KOPT-K1 (cell line): ENCODE results near the gene SND1.

Source experiments
- H3K27ac ChIP-seq: fragments of 200-600 bp; sonication (generic); 2 replicates; pipeline ENCODE4 v1.5.1; 2016; ENCODE audit warnings: antibody characterized with exemption, mild to moderate bottlenecking, low read depth, low read length; ENCODE audit not compliant: poor library complexity, severe bottlenecking
- H3K36me3 ChIP-seq: fragments of 200-600 bp; sonication (generic); 2 replicates; pipeline ENCODE4 v1.5.1; 2017; ENCODE audit warnings: antibody characterized with exemption, mild to moderate bottlenecking, low read length, moderate library complexity; ENCODE audit not compliant: insufficient read depth
- H3K9me3 ChIP-seq: fragments of 200-600 bp; sonication (generic); 2 replicates; pipeline ENCODE4 v1.5.1; 2017; ENCODE audit warnings: antibody characterized with exemption, low read length, mild to moderate bottlenecking; ENCODE audit not compliant: insufficient read depth, poor library complexity, severe bottlenecking

SND1 gene

DNA sequence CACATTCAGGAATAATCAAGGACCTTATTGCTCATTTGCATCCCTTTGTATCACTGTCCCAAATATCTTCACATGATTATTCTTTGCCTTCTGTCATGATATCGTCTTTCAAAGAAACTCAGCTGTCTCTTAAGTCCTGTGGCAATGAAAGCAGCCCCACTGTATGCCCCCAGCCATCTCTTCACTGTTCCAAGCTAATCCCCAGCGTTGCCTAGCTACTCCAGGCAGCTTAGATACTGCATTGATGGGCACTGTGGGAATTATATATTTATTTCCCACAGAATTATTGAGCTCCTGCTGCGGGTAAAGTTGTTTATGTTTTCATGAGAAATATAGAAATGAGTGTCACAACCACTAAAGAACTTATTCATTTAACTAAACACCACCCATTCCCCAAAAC, 38.8 kb downstream of the SND1 start:
- no peak overlapping the region for H3K27ac ChIP-seq
- peaks cover 94% of the 10 kb centered on the region for H3K36me3 ChIP-seq
- H3K9me3 ChIP-seq: no peaks in the 10 kb centered on the region

DNA sequence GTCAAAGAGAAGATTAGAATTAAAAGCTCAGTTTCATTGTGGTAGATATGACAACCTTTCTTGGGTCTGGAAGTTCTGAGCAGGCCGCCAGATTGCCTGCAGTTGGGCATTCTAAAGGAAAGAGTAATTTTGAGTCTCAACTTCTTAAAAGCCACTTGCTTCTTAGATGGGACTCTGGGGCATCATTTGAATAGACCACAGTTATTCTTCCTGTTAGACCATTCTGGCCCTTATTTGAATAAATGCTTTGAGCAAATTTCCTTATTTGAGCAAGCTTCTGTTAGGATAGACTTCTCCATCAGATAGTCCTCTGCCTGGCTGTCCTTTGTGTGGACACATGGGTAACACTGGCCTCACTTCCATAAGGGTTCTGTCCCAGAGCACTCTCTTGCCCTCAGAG, 40.2 kb downstream of the SND1 start:
- no peak overlapping the region for H3K27ac ChIP-seq
- H3K9me3 ChIP-seq: no peaks in the 10 kb centered on the region
- H3K36me3 ChIP-seq: peaks cover 94% of the 10 kb centered on the region

DNA sequence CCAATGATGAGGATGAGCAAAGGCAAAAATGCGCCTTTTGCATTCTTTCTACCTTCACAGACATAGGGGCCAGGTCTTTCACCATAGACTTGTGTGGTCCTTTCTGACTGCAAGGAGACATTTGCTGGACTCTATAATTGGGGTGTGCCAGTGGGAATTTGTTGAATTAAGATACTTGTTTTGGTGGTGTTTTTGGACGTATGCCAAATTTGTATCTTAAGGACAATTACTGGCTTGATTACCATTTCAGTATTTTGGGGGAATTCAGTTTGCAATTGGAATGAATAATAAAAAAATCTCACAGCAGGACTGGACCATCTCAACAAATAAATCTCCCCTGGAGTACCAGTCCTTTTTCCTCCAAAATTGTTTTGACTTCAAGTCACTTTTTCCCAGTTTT, 47.9 kb downstream of the SND1 start:
- no peak overlapping the region for H3K27ac ChIP-seq
- H3K36me3 ChIP-seq: peaks cover 100% of the 10 kb centered on the region
- no peaks in the 10 kb centered on the region for H3K9me3 ChIP-seq

DNA sequence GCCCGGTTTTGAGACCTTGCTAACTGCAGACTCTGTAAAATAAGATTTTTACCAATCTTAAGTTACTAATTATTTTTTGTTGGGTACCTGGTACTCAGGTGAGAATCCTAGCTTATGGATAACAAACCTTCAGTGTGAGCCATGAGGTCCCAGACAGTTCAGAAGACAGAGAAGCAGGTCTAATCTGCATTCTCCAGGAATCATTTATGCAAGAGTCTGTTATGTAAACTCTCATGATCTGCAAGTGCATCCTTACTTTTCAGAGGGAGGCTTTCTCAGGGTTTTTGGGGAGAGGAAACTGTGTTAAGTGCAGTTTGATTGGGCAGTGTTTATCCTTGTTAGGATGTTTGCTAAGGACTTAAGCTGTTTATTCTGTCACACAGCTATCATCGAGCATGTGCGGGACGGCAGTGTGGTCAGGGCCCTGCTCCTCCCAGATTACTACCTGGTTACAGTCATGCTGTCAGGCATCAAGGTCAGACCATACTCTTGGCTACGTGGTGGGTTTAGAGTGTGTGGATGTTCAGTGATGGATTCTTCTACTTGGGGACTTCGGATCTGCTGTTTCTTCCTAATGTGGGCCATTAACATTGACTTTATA, 50.2 kb downstream of the SND1 start:
- Histone ChIP-seq H3K36me3 (peaks cover 100% of the 10 kb centered on the region), H3K9me3 (no peaks in the 10 kb centered on the region), H3K27ac (no peak overlapping the region)

DNA sequence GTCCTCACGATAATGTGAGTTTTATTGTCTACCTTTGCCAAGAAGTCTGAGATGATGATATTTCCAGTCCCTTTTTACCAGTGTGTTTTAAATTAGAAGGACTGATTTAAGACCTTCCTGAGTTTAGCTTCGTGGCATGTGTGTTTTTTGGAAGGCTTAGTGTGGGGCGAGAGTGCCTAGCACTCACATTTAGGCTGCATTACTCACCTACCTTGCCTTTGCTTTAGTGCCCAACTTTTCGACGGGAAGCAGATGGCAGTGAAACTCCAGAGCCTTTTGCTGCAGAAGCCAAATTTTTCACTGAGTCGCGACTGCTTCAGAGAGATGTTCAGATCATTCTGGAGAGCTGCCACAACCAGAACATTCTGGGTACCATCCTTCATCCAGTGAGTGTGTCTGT, 50.9 kb downstream of the SND1 start:
- H3K36me3 ChIP-seq: peaks cover 100% of the 10 kb centered on the region
- H3K27ac ChIP-seq: no peak overlapping the region

DNA sequence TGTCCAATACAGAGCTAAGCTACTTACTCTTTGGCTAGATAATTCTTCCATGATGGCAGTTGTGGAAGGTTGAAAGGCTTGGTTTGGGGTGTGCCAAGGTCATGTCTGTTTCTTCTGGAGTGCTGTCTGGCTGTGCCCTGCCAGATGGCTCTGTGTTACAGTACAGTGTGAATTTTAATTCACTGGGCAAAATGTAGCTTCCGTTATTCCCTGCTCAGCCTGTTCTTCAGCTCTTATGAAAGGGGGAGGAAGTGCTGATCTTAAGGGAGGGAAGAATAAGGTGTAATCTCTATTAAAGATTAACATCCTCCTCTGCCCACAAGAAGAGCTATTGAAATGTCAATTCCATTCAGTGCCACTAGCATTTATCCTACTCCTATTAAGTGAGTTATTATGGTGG, 52.2 kb downstream of the SND1 start:
- Histone ChIP-seq H3K27ac (no peak overlapping the region), H3K9me3 (no peaks in the 10 kb centered on the region), H3K36me3 (peaks cover 100% of the 10 kb centered on the region)

More for the DNA sequence above, 50.9 kb downstream of the SND1 start:
- no peaks in the 10 kb centered on the region for H3K9me3 ChIP-seq

DNA sequence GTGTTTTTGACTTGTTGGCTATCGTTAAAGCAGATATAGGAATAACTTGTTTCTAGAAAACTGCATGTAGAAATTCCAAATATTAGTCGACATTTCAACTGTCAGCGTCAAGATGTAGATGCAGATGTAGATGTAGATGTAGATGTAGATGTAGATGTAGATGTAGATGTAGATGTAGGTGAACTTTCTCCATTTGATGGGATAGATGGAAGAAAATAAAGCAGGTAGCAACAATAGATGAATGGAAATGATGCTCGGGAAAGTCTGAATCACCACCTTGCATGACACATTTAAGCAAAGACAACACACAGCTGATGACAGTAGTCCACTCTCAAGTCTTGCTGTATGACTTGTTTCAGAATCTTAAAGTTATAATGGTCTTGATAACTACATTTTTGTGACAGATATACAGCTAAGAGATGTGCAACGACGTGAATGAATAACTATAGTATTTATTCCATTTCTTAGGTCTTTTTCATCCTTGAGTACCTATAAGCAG, 53.5 kb downstream of the SND1 start:
- Histone ChIP-seq H3K36me3 (peaks cover 100% of the 10 kb centered on the region), H3K9me3 (peaks cover 11% of the 10 kb centered on the region), H3K27ac (no peak overlapping the region)

DNA sequence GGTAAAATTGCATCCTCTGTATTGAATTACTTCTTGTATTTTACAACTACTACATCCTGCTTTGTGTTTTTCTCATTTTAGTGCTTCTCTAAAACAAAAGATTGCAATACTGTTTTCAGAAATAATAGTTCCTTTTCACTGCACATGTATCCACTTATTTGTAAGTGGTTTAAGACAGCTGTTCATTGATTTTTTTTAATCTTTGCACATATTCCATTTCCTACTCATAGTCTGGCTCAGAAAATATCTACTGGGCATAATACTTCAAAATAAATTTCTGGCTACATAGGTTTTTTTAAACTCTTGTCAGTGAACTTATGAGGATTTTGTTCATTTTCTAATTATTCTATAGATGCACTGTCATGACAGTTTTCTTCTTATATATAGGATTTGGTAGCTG, 54.8 kb downstream of the SND1 start:
- Histone ChIP-seq H3K9me3 (peaks cover 23% of the 10 kb centered on the region), H3K36me3 (peaks cover 100% of the 10 kb centered on the region), H3K27ac (no peak overlapping the region)

DNA sequence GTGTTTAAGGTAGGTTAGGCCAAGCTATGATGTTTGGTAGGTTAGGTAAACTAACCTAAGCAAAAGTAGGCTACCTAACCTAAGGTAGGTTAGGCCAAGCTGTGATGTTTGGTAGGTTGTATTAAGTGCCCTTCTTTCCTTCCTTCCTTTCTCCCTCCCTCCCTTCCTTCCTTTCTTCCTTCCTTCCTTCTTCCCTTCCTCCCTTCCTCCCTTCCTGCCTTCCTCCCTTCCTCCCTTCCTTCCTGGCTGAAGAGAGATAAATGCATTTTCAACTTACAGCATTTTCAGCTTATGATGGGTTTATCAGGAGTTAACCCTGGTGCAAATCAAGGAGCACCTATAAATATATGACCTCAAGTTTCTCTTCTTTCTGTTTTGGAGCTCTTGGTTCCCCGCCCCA, 56.2 kb downstream of the SND1 start:
- H3K9me3 ChIP-seq: peaks cover 30% of the 10 kb centered on the region
- H3K36me3 ChIP-seq: peaks cover 100% of the 10 kb centered on the region
- H3K27ac ChIP-seq: no peak overlapping the region

DNA sequence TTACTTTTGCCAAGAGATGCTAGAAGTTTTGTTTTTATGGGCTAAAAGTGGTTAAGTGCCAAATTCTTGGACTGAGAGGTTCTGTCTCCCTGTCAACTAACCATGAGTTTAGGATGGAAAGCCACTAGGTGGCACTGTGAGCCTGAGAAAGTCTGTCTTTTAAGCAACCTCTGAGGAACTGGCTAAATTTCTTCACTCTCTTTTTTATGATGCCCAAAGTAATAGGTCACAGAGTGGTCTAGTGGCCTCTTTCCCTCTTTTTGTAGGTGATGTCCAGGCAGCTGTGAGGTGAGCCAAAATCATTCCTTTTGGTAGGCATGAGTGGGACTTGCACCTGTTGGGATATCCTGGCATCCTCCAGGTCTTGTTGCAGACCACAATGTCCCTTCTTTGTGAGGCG, 56.8 kb downstream of the SND1 start:
- Histone ChIP-seq H3K27ac (no peak overlapping the region), H3K36me3 (peaks cover 100% of the 10 kb centered on the region)

DNA sequence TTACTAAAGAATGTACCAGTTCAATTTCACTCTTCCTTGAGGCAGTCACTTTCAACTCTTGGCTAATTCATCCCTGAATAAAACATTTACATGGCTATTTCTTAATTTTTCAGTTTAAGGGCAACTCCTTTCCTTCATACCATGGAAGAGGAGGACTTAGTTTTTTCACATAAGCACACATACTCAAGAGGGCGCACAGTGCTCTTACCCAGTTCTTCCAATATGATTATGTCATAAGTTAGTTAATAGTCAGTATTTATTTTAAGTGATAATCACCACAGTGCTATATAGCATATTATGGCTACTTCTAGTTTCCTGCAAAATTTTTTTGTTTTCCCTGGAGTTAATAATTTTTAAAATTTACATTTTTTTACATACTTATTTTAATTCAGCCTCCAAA, 58.6 kb downstream of the SND1 start:
- peaks cover 30% of the 10 kb centered on the region for H3K9me3 ChIP-seq
- H3K27ac ChIP-seq: no peak overlapping the region
- H3K36me3 ChIP-seq: peaks cover 100% of the 10 kb centered on the region

More for the DNA sequence above, 56.8 kb downstream of the SND1 start:
- peaks cover 30% of the 10 kb centered on the region for H3K9me3 ChIP-seq

DNA sequence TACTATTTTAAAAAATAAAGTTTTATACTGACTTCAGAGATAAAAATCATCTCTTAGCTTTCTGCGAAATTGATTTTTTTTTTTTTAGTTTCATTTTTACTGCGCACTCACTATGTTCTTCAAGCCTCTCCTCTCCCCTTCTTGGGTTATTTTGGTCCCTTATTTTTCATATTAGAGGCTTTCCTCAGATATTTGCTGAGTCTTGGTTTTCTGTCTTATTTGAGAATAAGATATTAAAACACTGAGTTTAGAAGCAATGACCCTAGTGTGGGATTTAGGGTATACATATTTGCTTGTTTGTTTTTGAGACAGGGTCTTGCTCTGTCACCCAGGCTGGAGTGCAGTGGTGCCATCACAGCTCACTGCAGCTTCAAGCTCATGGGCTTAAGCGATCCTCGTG, 59.9 kb downstream of the SND1 start:
- peaks cover 30% of the 10 kb centered on the region for H3K9me3 ChIP-seq
- H3K27ac ChIP-seq: no peak overlapping the region
- peaks cover 93% of the 10 kb centered on the region for H3K36me3 ChIP-seq

DNA sequence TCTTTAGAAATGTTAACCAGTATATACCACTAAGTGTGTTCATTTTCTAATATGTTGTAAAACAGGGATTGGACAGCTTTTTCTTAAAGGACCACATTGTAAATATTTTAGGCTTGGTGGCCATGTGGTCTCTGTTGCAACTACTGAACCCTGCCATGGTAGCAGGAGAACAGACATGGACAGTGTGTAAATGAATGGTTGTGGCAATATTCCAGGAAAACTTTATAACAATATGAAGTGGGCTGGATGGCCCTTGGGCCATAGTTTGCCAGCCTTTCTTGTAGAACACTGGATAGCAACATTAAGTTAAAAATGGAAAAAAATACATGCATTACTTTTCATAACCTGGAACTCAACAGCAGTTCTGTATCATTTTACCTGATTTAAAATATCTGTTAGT, 61.0 kb downstream of the SND1 start:
- peaks cover 30% of the 10 kb centered on the region for H3K9me3 ChIP-seq
- H3K36me3 ChIP-seq: peaks cover 91% of the 10 kb centered on the region

DNA sequence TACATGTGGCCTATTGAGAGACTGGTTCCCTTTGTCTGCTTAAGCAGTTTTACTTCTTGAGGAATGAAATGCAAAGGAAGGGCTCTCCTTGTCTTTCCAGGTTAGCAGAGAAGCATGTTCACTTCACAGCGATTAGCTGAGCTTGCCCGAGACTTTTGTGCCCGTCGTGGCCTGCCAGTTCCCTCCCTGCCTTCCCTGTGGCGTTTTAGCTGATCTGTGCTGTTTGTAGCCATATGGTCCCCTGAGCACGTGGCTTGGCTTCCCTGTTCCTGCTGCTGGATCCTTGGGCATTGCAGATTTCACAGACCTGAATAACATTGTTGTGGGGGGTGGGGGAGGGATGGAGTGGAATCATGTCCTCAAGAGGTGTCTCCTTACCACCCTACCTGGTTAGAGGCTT, 61.8 kb downstream of the SND1 start:
- H3K36me3 ChIP-seq: peaks cover 91% of the 10 kb centered on the region
- H3K9me3 ChIP-seq: peaks cover 30% of the 10 kb centered on the region
- H3K27ac ChIP-seq: no peak overlapping the region

More for the DNA sequence above, 61.0 kb downstream of the SND1 start:
- H3K27ac ChIP-seq: no peak overlapping the region

DNA sequence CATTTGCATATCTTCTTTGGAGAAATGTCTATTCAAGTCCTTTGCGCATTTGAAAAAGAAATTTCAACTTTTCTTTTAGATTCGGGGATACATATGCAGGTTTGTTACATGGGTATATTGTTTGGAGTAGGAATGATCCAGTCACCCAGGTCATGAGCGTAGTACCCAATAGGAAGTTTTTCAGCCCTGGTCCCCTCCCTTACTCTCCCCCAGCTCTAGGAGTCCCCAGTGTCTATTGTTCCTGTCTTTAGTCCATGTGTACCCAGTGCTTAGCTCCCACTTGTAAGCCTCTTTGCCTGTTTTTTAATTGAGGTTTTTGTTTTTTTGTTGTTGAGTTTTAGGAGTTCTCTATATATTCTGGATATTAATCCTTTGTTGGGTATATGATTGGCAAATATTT, 63.3 kb downstream of the SND1 start:
- Histone ChIP-seq H3K36me3 (peaks cover 90% of the 10 kb centered on the region), H3K9me3 (peaks cover 21% of the 10 kb centered on the region), H3K27ac (no peak overlapping the region)

DNA sequence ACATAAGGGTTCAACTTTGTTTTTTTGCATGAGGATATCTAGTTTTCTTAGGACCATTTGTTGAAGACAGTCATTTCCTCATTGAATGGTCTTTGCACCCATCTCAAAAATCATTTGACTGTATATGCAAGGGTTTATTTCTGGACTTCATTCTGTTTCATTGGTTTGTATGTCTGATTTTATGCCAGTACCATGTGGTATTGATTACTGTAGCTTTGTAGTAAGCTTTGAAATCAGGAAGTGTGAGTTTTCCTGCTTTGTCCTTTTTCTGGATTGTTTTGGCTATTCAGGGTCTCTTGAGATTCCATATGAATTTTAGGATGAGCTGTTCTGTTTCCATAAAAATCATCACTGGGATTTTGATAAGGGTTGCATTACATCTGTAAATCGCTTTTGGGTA, 63.9 kb downstream of the SND1 start:
- Histone ChIP-seq H3K9me3 (peaks cover 15% of the 10 kb centered on the region), H3K27ac (no peak overlapping the region), H3K36me3 (peaks cover 90% of the 10 kb centered on the region)
